K562 (cell line): Measurements from ENCODE around the gene ABHD16A. TPM values are rescaled to one million over a fixed set of nuclear protein-coding genes. Genes with fewer than 3 reads are reported as not detected.
A peak's percentile ranks its signal among the peaks of the same experiment; 100 is the strongest.

Source experiments
- MAFG ChIP-seq: fragments of 450-650 bp; conservative IDR thresholded peaks from 2 replicates; pipeline ENCODE4 v1.6.1; 2016; ENCODE audit warnings: missing genetic modification characterization, missing compliant biosample characterization
- REST ChIP-seq, 2 experiments: fragments of 450-650 bp; formaldehyde crosslinking in 1 of 2; IDR thresholded peaks; 2 replicates each; pipeline versions ENCODE4 v1.4.0 to v1.6.1; 2014 to 2020; ENCODE audit warnings: mild to moderate bottlenecking in 2 of 2, borderline replicate concordance in 1 of 2, low read depth in 1 of 2
- SIN3A ChIP-seq, 2 experiments: fragments of 150-350 bp in 1 of 2; IDR thresholded peaks; 2 replicates each; pipeline ENCODE4 v1.6.1; 2011 to 2016; ENCODE audit warnings: borderline replicate concordance in 2 of 2, low read depth in 2 of 2, low read length in 2 of 2, mild to moderate bottlenecking in 2 of 2, moderate library complexity in 2 of 2; ENCODE audit not compliant: control insufficient read depth in 1 of 2
- ZBTB2 ChIP-seq: fragments of 450-650 bp; IDR thresholded peaks from 2 replicates; pipeline ENCODE4 v1.6.1; 2016; ENCODE audit warnings: antibody characterized with exemption
- polyA plus RNA-seq, 8 experiments: library from polyadenylated mRNA; depleted of rRNA in 4 of 8; stranded (reverse) in 5 of 8; unstranded in 3 of 8; fragments of >200 nt; fragmentation: Nextera tagmentation in 2 of 8; fragmentation: Illumina TruSeq in 1 of 8; extraction: Ambion mirVana in 2 of 8; extraction: Trizol in 1 of 8; gene quantifications; 2 replicates each; pipeline versions ENCODE4 v1.2.1 to v1.2.3, GENCODE V29; 2011 to 2014; ENCODE audit warnings: inconsistent platforms in 1 of 8, missing spikeins in 1 of 8
- total RNA-seq, 7 experiments: library from RNA; depleted of rRNA in 6 of 7; stranded (reverse); fragments of >200 nt in 6 of 7; fragmentation: Illumina TruSeq in 2 of 7; extraction: Trizol in 2 of 7; gene quantifications; 2 replicates each; pipeline versions ENCODE4 v1.2.1 to v1.2.3, GENCODE V29; 2011 to 2021; ENCODE audit warnings: low replicate concordance in 1 of 7

Gene ABHD16A
- total and polyA plus RNA-seq, 9 of the 15 experiments (the other 6 are each of a cell fraction or from before 2014, with no cell fraction given) = 25.8 to 120 (median 81.6) TPM

- TF ChIP-seq REST (IDR thresholded peaks at IDR 0.05; ENCODE audit: borderline replicate concordance) (0 out of 2 replicates have a peak, but pooled peaks have one; percentile 1), REST (CRISPR knock-in tag; IDR thresholded peaks at IDR 0.05; ENCODE audit: low read depth) (no peak), ZBTB2 (peak; percentile 12; the same call in 1 of the 2 replicates), MAFG (tag) (peak; percentile 79), SIN3A (IDR thresholded peaks at IDR 0.05; ENCODE audit: borderline replicate concordance in 2 of 2, control insufficient read depth in 1 of 2, low read depth in 2 of 2, low read length in 2 of 2) (peak in 1 of 2 experiments; percentile 52; a peak in 1 of 4 replicates)
These were observed 44.9 kb downstream of the ABHD16A start (continued) for GRCh38 chr6:31658158-31658688.
